Panc1 (cell line): Measurements from ENCODE around the gene SMURF1. TPM values are rescaled to one million over a fixed set of nuclear protein-coding genes. Genes with fewer than 3 reads are reported as not detected.

Experiments
- ATAC-seq: fragments of 200-7000 bp; cut with Tn5 transposase; 2 replicates; pipeline ENCODE4 v1.9.1; 2020; ENCODE audit warnings: mild to moderate bottlenecking, moderate library complexity
- BruUV-seq: library from RNA; stranded (reverse); fragments of 400-500 nt; replicated peaks from 2 replicates; lab custom pipeline; 2021; lab: Mats Ljungman, UMichigan
- CTCF ChIA-PET: fragments of 300-600 bp; sonication (Branson Sonifier 250); formaldehyde crosslinking; loops from one replicate; lab custom pipeline; 2022; ENCODE audit warnings: antibody characterized with exemption; lab: Charles Lee
- POLR2A ChIA-PET: fragments of 300-600 bp; sonication (Branson Sonifier 250); formaldehyde crosslinking; loops from one replicate; lab custom pipeline; 2022; ENCODE audit warnings: antibody characterized with exemption; lab: Charles Lee
- DNase-seq: peaks from one replicate; pipeline ENCODE4 v3.0.0-alpha.2; 2010; ENCODE audit warnings: low read depth, low spot score
- H3K27ac ChIP-seq: 2 replicates; pipeline ENCODE4 v1.5.1; 2011; ENCODE audit warnings: mild to moderate bottlenecking, low read length, inconsistent platforms
- H3K27me3 ChIP-seq: fragments of 200-500 bp; sonication (Bioruptor generic); 2 replicates; pipeline ENCODE4 v1.6.0; 2014; ENCODE audit warnings: low read length, inconsistent platforms; ENCODE audit not compliant: control insufficient read depth, insufficient read depth
- H3K36me3 ChIP-seq: fragments of 200-500 bp; sonication (Bioruptor generic); 2 replicates; pipeline ENCODE4 v1.5.1; 2014; ENCODE audit warnings: inconsistent platforms, mild to moderate bottlenecking, low read length, moderate library complexity; ENCODE audit not compliant: control insufficient read depth, insufficient read depth
- H3K4me1 ChIP-seq: 2 replicates; pipeline ENCODE4 v1.5.1; 2011; ENCODE audit warnings: inconsistent platforms, mild to moderate bottlenecking, low read length, moderate library complexity; ENCODE audit not compliant: control insufficient read depth, insufficient read depth
- H3K4me3 ChIP-seq, 2 experiments: 2 replicates each; pipeline ENCODE4 v1.5.1; 2011 to 2012; ENCODE audit warnings: low read depth in 2 of 2, low read length in 2 of 2, mild to moderate bottlenecking in 2 of 2, inconsistent platforms in 1 of 2, moderate library complexity in 1 of 2
- H3K9me3 ChIP-seq: fragments of 200-500 bp; sonication (Bioruptor generic); 2 replicates; pipeline ENCODE4 v1.5.1; 2014; ENCODE audit warnings: low read depth, mild to moderate bottlenecking, inconsistent platforms, low read length, moderate library complexity; ENCODE audit not compliant: control insufficient read depth, insufficient read depth
- POLR2AphosphoS5 ChIP-seq: IDR thresholded peaks from 2 replicates; pipeline ENCODE4 v1.6.1; 2012; ENCODE audit warnings: mild to moderate bottlenecking, low read depth, low read length, moderate library complexity
- REST ChIP-seq, 2 experiments: IDR thresholded peaks; 2 replicates each; pipeline ENCODE4 v1.6.1; 2011 to 2012; ENCODE audit warnings: low read depth in 2 of 2, control low read depth in 1 of 2, low read length in 1 of 2, mild to moderate bottlenecking in 1 of 2, moderate library complexity in 1 of 2; ENCODE audit not compliant: insufficient read depth in 1 of 2
- SIN3A ChIP-seq: IDR thresholded peaks from 2 replicates; pipeline ENCODE4 v1.6.1; 2012; ENCODE audit warnings: low read depth, mild to moderate bottlenecking, low read length, moderate library complexity, borderline replicate concordance; ENCODE audit not compliant: insufficient read depth
- TCF7L2 ChIP-seq: IDR thresholded peaks from 2 replicates; pipeline ENCODE4 v1.6.1; 2011; ENCODE audit warnings: mild to moderate bottlenecking, low read depth, low read length, inconsistent platforms
- in situ Hi-C: cut with HindIII; loops from 2 replicates; pipeline ENCODE4 v1.10.0; 2016; ENCODE audit warnings: low sequenced_read_pairs, low pct_unique_long_range_greater_than_20kb
- intact Hi-C: fragments of 100-400 bp; cut with micrococcal nuclease; formaldehyde crosslinking; loops from one replicate; pipeline ENCODE4 v1.10.0; 2022; ENCODE audit not compliant: unreplicated experiment
- total RNA-seq: library from RNA; stranded (reverse); gene quantifications from one replicate; pipeline ENCODE4 v1.2.1, GENCODE V29; 2021; ENCODE audit not compliant: unreplicated experiment
- TF ChIP-seq, protein P1 (sequence below): fragments of 450-650 bp; IDR thresholded peaks from 2 replicates; pipeline ENCODE4 v1.5.1; 2017; ENCODE audit warnings: mild to moderate bottlenecking

SMURF1 gene
- total RNA-seq, 1 experiment from 2014 or later = 47.0 TPM

- TF ChIP-seq REST (IDR thresholded peaks at IDR 0.05; ENCODE audit: insufficient read depth in 1 of 2, low read depth in 2 of 2, low read length in 1 of 2) = 0 out of 4 replicates have a peak, but pooled peaks of 1 of the 2 experiments have one; percentile 23
- no peak for TF ChIP-seq SIN3A
- TF ChIP-seq, protein P1, sequence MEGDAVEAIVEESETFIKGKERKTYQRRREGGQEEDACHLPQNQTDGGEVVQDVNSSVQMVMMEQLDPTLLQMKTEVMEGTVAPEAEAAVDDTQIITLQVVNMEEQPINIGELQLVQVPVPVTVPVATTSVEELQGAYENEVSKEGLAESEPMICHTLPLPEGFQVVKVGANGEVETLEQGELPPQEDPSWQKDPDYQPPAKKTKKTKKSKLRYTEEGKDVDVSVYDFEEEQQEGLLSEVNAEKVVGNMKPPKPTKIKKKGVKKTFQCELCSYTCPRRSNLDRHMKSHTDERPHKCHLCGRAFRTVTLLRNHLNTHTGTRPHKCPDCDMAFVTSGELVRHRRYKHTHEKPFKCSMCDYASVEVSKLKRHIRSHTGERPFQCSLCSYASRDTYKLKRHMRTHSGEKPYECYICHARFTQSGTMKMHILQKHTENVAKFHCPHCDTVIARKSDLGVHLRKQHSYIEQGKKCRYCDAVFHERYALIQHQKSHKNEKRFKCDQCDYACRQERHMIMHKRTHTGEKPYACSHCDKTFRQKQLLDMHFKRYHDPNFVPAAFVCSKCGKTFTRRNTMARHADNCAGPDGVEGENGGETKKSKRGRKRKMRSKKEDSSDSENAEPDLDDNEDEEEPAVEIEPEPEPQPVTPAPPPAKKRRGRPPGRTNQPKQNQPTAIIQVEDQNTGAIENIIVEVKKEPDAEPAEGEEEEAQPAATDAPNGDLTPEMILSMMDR = peak; percentile 86
- TF ChIP-seq TCF7L2 = no peak
- TF ChIP-seq POLR2AphosphoS5 = no peak
- Histone ChIP-seq H3K9me3 (no peaks in the 10 kb centered on the region), H3K4me1 (peaks cover 24% of the 10 kb centered on the region), H3K27ac (peak overlapping the region; percentile 72), H3K4me3 (no peak overlapping the region), H3K27me3 (no peaks in the 10 kb centered on the region), H3K36me3 (peaks cover 10% of the 10 kb centered on the region)
- CTCF ChIA-PET = interaction anchor here (0.6 kb wide), 1 partner anchor 15 kb away, joined by 8 read pairs; no protein-coding TSS in a partner anchor
- intact Hi-C loops = loop anchor here (1.0 to 10.0 kb wide), 2 partner anchors 84 to 273 kb away; no protein-coding TSS in a partner anchor
- in situ Hi-C loops = no loop called here
- POLR2A ChIA-PET = interaction anchor here (0.7 kb wide), 1 partner anchor 38 kb away, joined by 3 read pairs; no protein-coding TSS in a partner anchor
- DNase-seq = peak; percentile 78
- no TSS peak for BruUV-seq
- ATAC-seq = peak; percentile 84
Observed at GRCh38 chr7:99040104-99040958, 103.6 kb downstream of the SMURF1 start.

DNA sequence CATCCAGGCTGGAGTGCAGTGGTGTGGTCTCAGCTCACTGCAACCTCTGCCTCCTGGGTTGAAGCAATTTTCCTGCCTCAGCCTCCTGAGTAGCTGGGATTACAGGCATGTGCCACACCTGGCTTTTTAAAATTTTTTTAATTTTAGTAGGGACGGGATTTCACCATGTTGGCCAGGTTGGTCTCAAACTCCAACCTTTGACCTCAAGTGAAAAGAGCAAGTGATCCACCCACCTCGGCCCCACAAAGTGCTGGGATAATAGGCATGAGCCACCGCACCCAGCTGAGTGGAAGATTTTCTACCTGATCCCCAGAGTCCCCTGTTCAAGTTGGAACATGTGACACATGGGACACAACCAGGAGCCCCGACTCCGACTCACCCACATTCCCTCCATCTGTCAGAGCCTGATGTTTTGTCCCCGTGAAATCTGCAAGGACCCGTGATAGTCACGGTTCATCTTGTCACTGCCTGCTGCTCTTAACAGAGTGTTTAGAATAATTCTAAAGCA lies 104.5 kb downstream of the SMURF1 start:
- Histone ChIP-seq H3K27ac (no peak overlapping the region; the same call in 1 of the 2 replicates), H3K27me3 (no peaks in the 10 kb centered on the region), H3K4me1 (peaks cover 25% of the 10 kb centered on the region), H3K36me3 (peaks cover 10% of the 10 kb centered on the region), H3K9me3 (no peaks in the 10 kb centered on the region), H3K4me3 (no peak overlapping the region)
- ATAC-seq = no peak
- ChIA-PET CTCF (interaction anchor here (0.7 kb wide), 1 partner anchor 97 kb away, joined by 9 read pairs; no protein-coding TSS in a partner anchor), POLR2A (no interaction called here)
- no peak for DNase-seq
- intact Hi-C loops (no loop called here), in situ Hi-C loops (no loop called here)
- no TSS peak for BruUV-seq
- no peak for TF ChIP-seq REST (IDR thresholded peaks at IDR 0.05; ENCODE audit: insufficient read depth in 1 of 2, low read depth in 2 of 2, low read length in 1 of 2)
- TF ChIP-seq, protein P1 = no peak
- no peak for TF ChIP-seq TCF7L2
- no peak for TF ChIP-seq POLR2AphosphoS5
- TF ChIP-seq SIN3A = no peak
